ENCODE results near the gene ADIPOR1.

DNA sequence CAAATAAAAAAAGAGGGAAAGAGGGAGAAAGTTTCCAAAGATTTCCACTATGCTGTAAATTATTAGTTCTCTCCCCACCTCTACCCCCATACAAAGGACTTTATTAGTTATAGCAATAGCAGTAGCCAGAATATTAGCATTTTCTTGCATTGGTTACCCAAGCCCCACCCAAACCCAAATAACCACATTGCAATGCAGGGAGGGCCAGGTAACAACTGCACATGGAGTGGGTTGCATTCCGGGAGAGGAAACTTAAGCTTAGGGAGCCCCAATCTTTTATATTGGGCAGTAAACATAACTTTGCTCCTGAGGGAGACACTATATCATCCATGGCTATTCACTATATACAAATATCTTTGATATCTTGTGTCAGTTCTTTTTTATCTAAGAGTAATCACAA lies 6.0 kb downstream of the ADIPOR1 start:
- TF ChIP-seq EZH2 (IDR thresholded peaks at IDR 0.05) (no peak), POLR2AphosphoS5 (IDR thresholded peaks at IDR 0.05; ENCODE audit: borderline replicate concordance, low read depth, low read length) (no peak)

All from SK-N-MC (cell line).